Astrocyte (in vitro differentiated cells and primary cell): ENCODE data around the gene PRIMA1. TPM values are rescaled to one million over a fixed set of nuclear protein-coding genes. Genes with fewer than 3 reads are reported as not detected.

Experiments used
- DNase-seq: peaks from one replicate; pipeline ENCODE4 v3.0.0-alpha.2; 2010; ENCODE audit warnings: low read depth
- FAIRE-seq: peaks from 2 replicates; lab custom pipeline; 2011; peaks lifted over from hg19 to GRCh38; lab: Jason Lieb, UNC
- H2AFZ ChIP-seq: 2 replicates; pipeline ENCODE4 v1.6.0; 2012; ENCODE audit warnings: low read depth, low read length, inconsistent platforms
- H3K27ac ChIP-seq: 2 replicates; pipeline ENCODE4 v1.5.1; 2011; ENCODE audit warnings: low read depth, low read length, inconsistent platforms
- H3K27me3 ChIP-seq: 2 replicates; pipeline ENCODE4 v1.6.0; 2011; ENCODE audit warnings: low read length, inconsistent platforms; ENCODE audit not compliant: insufficient read depth
- H3K36me3 ChIP-seq: 2 replicates; pipeline ENCODE4 v1.5.1; 2011; ENCODE audit warnings: low read length, inconsistent platforms; ENCODE audit not compliant: insufficient read depth
- H3K4me1 ChIP-seq: 2 replicates; pipeline ENCODE4 v1.5.1; 2011; ENCODE audit warnings: low read length, inconsistent platforms; ENCODE audit not compliant: insufficient read depth
- H3K4me2 ChIP-seq: 2 replicates; pipeline ENCODE4 v1.6.0; 2012; ENCODE audit warnings: low read length, inconsistent platforms
- H3K4me3 ChIP-seq: 2 replicates; pipeline ENCODE4 v1.5.1; 2011; ENCODE audit warnings: low read depth, mild to moderate bottlenecking, low read length, inconsistent platforms; ENCODE audit not compliant: insufficient read depth
- H3K79me2 ChIP-seq: 2 replicates; pipeline ENCODE4 v1.6.0; 2012; ENCODE audit warnings: mild to moderate bottlenecking, low read length, inconsistent platforms; ENCODE audit not compliant: insufficient read depth
- H3K9ac ChIP-seq: 2 replicates; pipeline ENCODE4 v1.6.0; 2012; ENCODE audit warnings: mild to moderate bottlenecking, low read length, inconsistent platforms
- H3K9me3 ChIP-seq: 2 replicates; pipeline ENCODE4 v1.5.1; 2012; ENCODE audit warnings: low read depth, mild to moderate bottlenecking, low read length, inconsistent platforms; ENCODE audit not compliant: insufficient read depth
- H4K20me1 ChIP-seq: 2 replicates; pipeline ENCODE4 v1.6.0; 2012; ENCODE audit warnings: low read length, inconsistent platforms; ENCODE audit not compliant: insufficient read depth
- H3K27ac Mint-ChIP-seq: one replicate; pipeline ENCODE4 v1.8.0; 2021; ENCODE audit warnings: mild to moderate bottlenecking, mixed read lengths; ENCODE audit not compliant: unreplicated experiment
- H3K27me3 Mint-ChIP-seq: one replicate; pipeline ENCODE4 v1.8.0; 2021; ENCODE audit warnings: low read depth, mixed read lengths; ENCODE audit not compliant: unreplicated experiment
- H3K36me3 Mint-ChIP-seq: one replicate; pipeline ENCODE4 v1.8.0; 2021; ENCODE audit warnings: low read depth, mixed read lengths; ENCODE audit not compliant: unreplicated experiment
- H3K4me1 Mint-ChIP-seq: one replicate; pipeline ENCODE4 v1.8.0; 2021; ENCODE audit warnings: low read depth, mixed read lengths; ENCODE audit not compliant: unreplicated experiment
- H3K4me3 Mint-ChIP-seq: one replicate; pipeline ENCODE4 v1.8.0; 2021; ENCODE audit warnings: mild to moderate bottlenecking, moderate library complexity, mixed read lengths; ENCODE audit not compliant: unreplicated experiment
- H3K9me3 Mint-ChIP-seq: one replicate; pipeline ENCODE4 v1.8.0; 2021; ENCODE audit warnings: mild to moderate bottlenecking, mixed read lengths; ENCODE audit not compliant: unreplicated experiment
- CTCF ChIP-seq: IDR thresholded peaks from 2 replicates; pipeline ENCODE4 v1.5.1; 2011; ENCODE audit warnings: low read depth, mild to moderate bottlenecking, inconsistent platforms, low read length, moderate library complexity; ENCODE audit not compliant: insufficient read depth
- EZH2 ChIP-seq: IDR thresholded peaks from 2 replicates; pipeline ENCODE4 v1.6.1; 2012; ENCODE audit warnings: mild to moderate bottlenecking, low read length, inconsistent platforms; ENCODE audit not compliant: insufficient read depth
- total RNA-seq: library from RNA; stranded (reverse); gene quantifications from 2 replicates; pipeline ENCODE4 v1.2.1, GENCODE V29; 2021

PRIMA1 gene
- total RNA-seq, 1 donor from 2014 or later, result not detected

GRCh38 chr14:93751946-93752655, 36.2 kb downstream of the PRIMA1 start:
- Mint-ChIP-seq H3K4me1 (no peaks in the 10 kb centered on the region), H3K36me3 (no peaks in the 10 kb centered on the region), H3K27me3 (peaks cover 17% of the 10 kb centered on the region), H3K4me3 (no peak overlapping the region), H3K9me3 (no peaks in the 10 kb centered on the region), H3K27ac (no peak overlapping the region)
- Histone ChIP-seq H3K79me2 (no peaks in the 10 kb centered on the region), H4K20me1 (no peaks in the 10 kb centered on the region), H3K9me3 (peaks cover 3% of the 10 kb centered on the region), H3K4me1 (no peaks in the 10 kb centered on the region), H3K27me3 (no peaks in the 10 kb centered on the region), H3K36me3 (no peaks in the 10 kb centered on the region), H3K4me2 (no peak overlapping the region), H2AFZ (no peak overlapping the region), H3K4me3 (no peak overlapping the region), H3K9ac (no peak overlapping the region), H3K27ac (no peak overlapping the region)
- FAIRE-seq, result no peak
- no peak for DNase-seq
- TF ChIP-seq CTCF (no peak), EZH2 (no peak)

GRCh38 chr14:93749076-93749420, 39.2 kb downstream of the PRIMA1 start:
- Histone ChIP-seq H3K4me2 (no peak overlapping the region), H4K20me1 (no peaks in the 10 kb centered on the region), H3K9me3 (peaks cover 3% of the 10 kb centered on the region), H3K27ac (no peak overlapping the region), H2AFZ (no peak overlapping the region), H3K4me1 (no peaks in the 10 kb centered on the region), H3K36me3 (no peaks in the 10 kb centered on the region), H3K9ac (no peak overlapping the region), H3K27me3 (no peaks in the 10 kb centered on the region), H3K79me2 (no peaks in the 10 kb centered on the region), H3K4me3 (no peak overlapping the region)
- Mint-ChIP-seq H3K27me3 (peaks cover 21% of the 10 kb centered on the region), H3K9me3 (no peaks in the 10 kb centered on the region), H3K4me1 (peaks cover 2% of the 10 kb centered on the region), H3K4me3 (no peak overlapping the region), H3K27ac (no peak overlapping the region), H3K36me3 (no peaks in the 10 kb centered on the region)
- no peak for TF ChIP-seq EZH2
- no peak for TF ChIP-seq CTCF
- DNase-seq (no peak), FAIRE-seq (no peak)
